ENCODE measurements around the gene TACC3. TPM values are rescaled to one million over a fixed set of nuclear protein-coding genes. Genes with fewer than 3 reads are reported as not detected.

TACC3 gene
- total RNA-seq, 3 donors from 2014 or later = 12.0 to 30.2 (median 12.7) TPM

GRCh38 chr4:1760521-1761071 is 39.3 kb downstream of the TACC3 start:
- no peak for TF ChIP-seq CTCF (IDR thresholded peaks at IDR 0.05)
- intact Hi-C loops (cut with DNase I, micrococcal nuclease) = no loop called here
- Histone ChIP-seq H3K36me3 (ENCODE audit: low read depth) (no peaks in the 10 kb centered on the region), H3K9me3 (no peaks in the 10 kb centered on the region), H3K4me1 (ENCODE audit: low read depth) (peaks cover 13% of the 10 kb centered on the region), H3K4me3 (no peak overlapping the region)
- no peak for ATAC-seq
- no peak for DNase-seq

GRCh38 chr4:1761130-1761689 is 39.9 kb downstream of the TACC3 start:
- no peaks in the 10 kb centered on the region for H3K36me3 ChIP-seq (ENCODE audit: low read depth)
- ATAC-seq = no peak
- H3K4me3 ChIP-seq = no peak overlapping the region
- intact Hi-C loops (cut with DNase I, micrococcal nuclease) = no loop called here
- TF ChIP-seq CTCF (IDR thresholded peaks at IDR 0.05) = no peak
- DNase-seq = no peak
- H3K4me1 ChIP-seq (ENCODE audit: low read depth) = peaks cover 13% of the 10 kb centered on the region
- H3K9me3 ChIP-seq = no peaks in the 10 kb centered on the region

DNA sequence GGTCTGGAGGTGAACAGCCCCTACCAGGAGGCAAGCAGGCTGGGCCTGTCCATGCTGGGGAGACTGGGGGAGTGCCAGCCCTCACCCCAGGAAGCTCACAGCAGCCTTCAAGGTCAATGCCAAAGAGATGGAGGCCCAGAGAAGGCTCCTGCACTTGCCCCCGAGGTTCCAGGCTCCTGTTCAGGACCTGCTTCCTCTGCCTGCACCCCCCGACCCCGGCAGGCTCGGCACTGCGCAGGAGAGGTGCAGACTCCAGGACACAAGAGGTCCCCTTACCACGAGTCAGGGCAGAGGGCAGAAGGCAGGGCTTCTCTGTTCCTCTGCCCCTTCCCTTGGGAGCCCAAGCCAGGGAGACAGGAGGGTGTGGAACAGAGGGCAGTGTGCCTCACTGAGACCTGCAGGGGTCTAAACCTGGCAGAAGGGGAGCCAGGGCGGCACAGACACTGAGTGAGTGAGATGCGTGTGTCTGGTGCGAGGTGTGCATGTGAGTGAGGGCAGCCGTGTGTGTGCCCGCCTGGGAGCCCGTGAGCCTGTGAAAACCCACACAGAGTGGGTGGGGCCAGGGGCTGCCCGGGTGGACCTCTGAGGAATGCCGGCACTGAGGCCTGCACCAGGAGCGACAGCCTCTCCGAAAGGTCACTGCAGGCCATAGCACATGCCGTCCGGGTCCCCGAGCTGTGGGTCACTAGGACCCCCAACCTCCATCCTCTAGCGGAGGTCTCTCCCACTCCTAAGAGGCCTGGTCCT is 41.1 kb downstream of the TACC3 start:
- Histone ChIP-seq H3K4me3 (no peak overlapping the region), H3K36me3 (ENCODE audit: low read depth) (no peaks in the 10 kb centered on the region), H3K4me1 (ENCODE audit: low read depth) (peaks cover 19% of the 10 kb centered on the region), H3K9me3 (no peaks in the 10 kb centered on the region)
- DNase-seq = no peak
- intact Hi-C loops (cut with DNase I, micrococcal nuclease) = no loop called here
- TF ChIP-seq CTCF (IDR thresholded peaks at IDR 0.05) = no peak
- ATAC-seq = no peak

GRCh38 chr4:1763070-1763549 is 41.8 kb downstream of the TACC3 start:
- Histone ChIP-seq H3K36me3 (ENCODE audit: low read depth) (no peaks in the 10 kb centered on the region), H3K4me3 (no peak overlapping the region), H3K9me3 (no peaks in the 10 kb centered on the region), H3K4me1 (ENCODE audit: low read depth) (peaks cover 23% of the 10 kb centered on the region)
- ATAC-seq (peak; percentile 2), DNase-seq (no peak)
- intact Hi-C loops (cut with DNase I, micrococcal nuclease) = no loop called here
- no peak for TF ChIP-seq CTCF (IDR thresholded peaks at IDR 0.05)

DNA sequence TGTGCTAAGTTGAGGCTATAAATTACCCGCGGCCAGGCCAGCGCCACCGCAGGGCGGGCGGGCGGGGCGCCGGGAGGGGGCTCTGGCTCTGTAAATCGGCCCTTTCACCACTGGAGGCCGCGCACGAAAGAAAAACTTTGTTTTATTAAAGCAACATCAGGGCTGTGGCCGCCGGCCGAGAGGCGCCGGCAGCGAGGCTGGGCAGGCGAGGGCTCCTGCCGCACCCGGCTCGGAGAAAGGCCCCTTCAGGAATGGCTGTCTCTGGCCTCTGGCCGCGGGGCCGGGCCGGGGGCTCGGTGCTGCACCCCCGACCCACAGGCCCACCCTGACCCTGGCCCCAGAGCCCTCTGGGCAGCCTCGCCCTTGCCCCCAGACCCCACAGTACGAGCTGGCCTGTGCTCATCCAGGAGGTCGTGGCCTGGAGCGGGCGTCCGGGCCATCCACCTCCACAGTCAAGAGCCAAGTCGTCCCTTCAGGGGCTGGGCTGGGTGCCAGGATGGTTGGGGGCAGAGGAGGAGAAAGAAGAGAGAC is 42.3 kb downstream of the TACC3 start:
- peak; percentile 52 for ATAC-seq
- peak in 1 of 3 donors; percentile 53 for DNase-seq
- H3K4me3 ChIP-seq = no peak overlapping the region
- no peaks in the 10 kb centered on the region for H3K9me3 ChIP-seq
- TF ChIP-seq CTCF (IDR thresholded peaks at IDR 0.05) = no peak
- intact Hi-C loops (cut with DNase I, micrococcal nuclease) = no loop called here
- H3K36me3 ChIP-seq (ENCODE audit: low read depth) = no peaks in the 10 kb centered on the region
- H3K4me1 ChIP-seq (ENCODE audit: low read depth) = peaks cover 24% of the 10 kb centered on the region

All from mucosa of descending colon (tissue), 3 donors.